SK-N-SH (cell line): ENCODE measurements around the gene MYCL.
A peak's percentile ranks its signal among the peaks of the same experiment; 100 is the strongest.

Source experiments
- CHD2 ChIP-seq: fragments of 150-350 bp; IDR thresholded peaks from 2 replicates; pipeline ENCODE4 v1.6.1; 2018; ENCODE audit warnings: low read length; ENCODE audit not compliant: partially characterized antibody
- CTCF ChIP-seq: fragments of 200-600 bp; sonication (generic); IDR thresholded peaks from 2 replicates; pipeline ENCODE4 v1.6.1; 2017; ENCODE audit warnings: antibody characterized with exemption, mild to moderate bottlenecking, moderate library complexity
- EZH2phosphoT487 ChIP-seq: fragments of 200-600 bp; sonication (generic); IDR thresholded peaks from 2 replicates; pipeline ENCODE4 v1.6.1; 2017; ENCODE audit warnings: low read depth, mixed run types, mild to moderate bottlenecking, antibody characterized with exemption, moderate library complexity, borderline replicate concordance
- FOSL2 ChIP-seq: IDR thresholded peaks from 2 replicates; pipeline ENCODE4 v1.4.0; 2012; ENCODE audit warnings: low read depth, mild to moderate bottlenecking, moderate library complexity, borderline replicate concordance
- GABPA ChIP-seq: IDR thresholded peaks from 2 replicates; pipeline ENCODE4 v1.4.0; 2012; ENCODE audit warnings: low read depth, mild to moderate bottlenecking
- MAX ChIP-seq: IDR thresholded peaks from 2 replicates; pipeline ENCODE4 v1.4.0; 2012; ENCODE audit warnings: low read depth
- POLR2AphosphoS5 ChIP-seq: IDR thresholded peaks from 2 replicates; pipeline ENCODE4 v1.6.1; 2012; ENCODE audit warnings: low read depth, low read length
- RAD21 ChIP-seq: IDR thresholded peaks from 2 replicates; pipeline ENCODE4 v1.6.1; 2012; ENCODE audit warnings: mild to moderate bottlenecking, low read length
- RCOR1 ChIP-seq: fragments of 150-350 bp; IDR thresholded peaks from 2 replicates; pipeline ENCODE4 v1.6.1; 2017; ENCODE audit warnings: antibody characterized with exemption, low read length
- RFX5 ChIP-seq: IDR thresholded peaks from 2 replicates; pipeline ENCODE4 v1.6.1; 2012; ENCODE audit warnings: mild to moderate bottlenecking, improper control_type of control experiment, low read length
- SIN3A ChIP-seq: IDR thresholded peaks from 2 replicates; pipeline ENCODE4 v1.6.1; 2012; ENCODE audit warnings: low read depth, mild to moderate bottlenecking, low read length, moderate library complexity, borderline replicate concordance
- SMC3 ChIP-seq: IDR thresholded peaks from 2 replicates; pipeline ENCODE4 v1.6.1; 2012; ENCODE audit warnings: low read depth, low read length, improper control_type of control experiment
- TAF1 ChIP-seq: IDR thresholded peaks from 2 replicates; pipeline ENCODE4 v1.6.1; 2012; ENCODE audit warnings: low read depth, mild to moderate bottlenecking, low read length, moderate library complexity, borderline replicate concordance
- USF2 ChIP-seq: fragments of 150-350 bp; IDR thresholded peaks from 2 replicates; pipeline ENCODE4 v1.6.1; 2017; ENCODE audit warnings: antibody characterized with exemption, low read length, low read depth, borderline replicate concordance

- TF ChIP-seq POLR2AphosphoS5 (no peak), RFX5 (no peak), RAD21 (no peak), CTCF (no peak), FOSL2 (no peak), EZH2phosphoT487 (no peak), USF2 (no peak), SMC3 (no peak), TAF1 (no peak), SIN3A (0 out of 2 replicates have a peak, but pooled peaks have one; percentile 35), CHD2 (no peak), GABPA (no peak), RCOR1 (no peak), MAX (0 out of 2 replicates have a peak, but pooled peaks have one; percentile 17)
Observed at GRCh38 chr1:39901464-39901713, 328 bp downstream of the MYCL start.
